ENCODE measurements around the gene SLAMF9.

- no peak for TF ChIP-seq SP1 (IDR thresholded peaks at IDR 0.05; ENCODE audit: low read depth, low read length)
- TF ChIP-seq, protein P1, sequence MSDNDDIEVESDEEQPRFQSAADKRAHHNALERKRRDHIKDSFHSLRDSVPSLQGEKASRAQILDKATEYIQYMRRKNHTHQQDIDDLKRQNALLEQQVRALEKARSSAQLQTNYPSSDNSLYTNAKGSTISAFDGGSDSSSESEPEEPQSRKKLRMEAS (IDR thresholded peaks at IDR 0.05): no peak
- TF ChIP-seq, protein P2, sequence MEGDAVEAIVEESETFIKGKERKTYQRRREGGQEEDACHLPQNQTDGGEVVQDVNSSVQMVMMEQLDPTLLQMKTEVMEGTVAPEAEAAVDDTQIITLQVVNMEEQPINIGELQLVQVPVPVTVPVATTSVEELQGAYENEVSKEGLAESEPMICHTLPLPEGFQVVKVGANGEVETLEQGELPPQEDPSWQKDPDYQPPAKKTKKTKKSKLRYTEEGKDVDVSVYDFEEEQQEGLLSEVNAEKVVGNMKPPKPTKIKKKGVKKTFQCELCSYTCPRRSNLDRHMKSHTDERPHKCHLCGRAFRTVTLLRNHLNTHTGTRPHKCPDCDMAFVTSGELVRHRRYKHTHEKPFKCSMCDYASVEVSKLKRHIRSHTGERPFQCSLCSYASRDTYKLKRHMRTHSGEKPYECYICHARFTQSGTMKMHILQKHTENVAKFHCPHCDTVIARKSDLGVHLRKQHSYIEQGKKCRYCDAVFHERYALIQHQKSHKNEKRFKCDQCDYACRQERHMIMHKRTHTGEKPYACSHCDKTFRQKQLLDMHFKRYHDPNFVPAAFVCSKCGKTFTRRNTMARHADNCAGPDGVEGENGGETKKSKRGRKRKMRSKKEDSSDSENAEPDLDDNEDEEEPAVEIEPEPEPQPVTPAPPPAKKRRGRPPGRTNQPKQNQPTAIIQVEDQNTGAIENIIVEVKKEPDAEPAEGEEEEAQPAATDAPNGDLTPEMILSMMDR (IDR thresholded peaks at IDR 0.05; ENCODE audit: control extremely low read depth in 1 of 3, insufficient read depth in 1 of 3, low read depth in 1 of 3, low read length in 3 of 3): no peak
Observed at GRCh38 chr1:159931795-159932173, 22.3 kb downstream of the SLAMF9 start.

Data from H1 (cell line).